ENCODE results near the gene TARS3.

- no peak for TF ChIP-seq EZH2 (IDR thresholded peaks at IDR 0.05; ENCODE audit: borderline replicate concordance, low read depth, low read length, severe bottlenecking)
- TF ChIP-seq, protein P1, sequence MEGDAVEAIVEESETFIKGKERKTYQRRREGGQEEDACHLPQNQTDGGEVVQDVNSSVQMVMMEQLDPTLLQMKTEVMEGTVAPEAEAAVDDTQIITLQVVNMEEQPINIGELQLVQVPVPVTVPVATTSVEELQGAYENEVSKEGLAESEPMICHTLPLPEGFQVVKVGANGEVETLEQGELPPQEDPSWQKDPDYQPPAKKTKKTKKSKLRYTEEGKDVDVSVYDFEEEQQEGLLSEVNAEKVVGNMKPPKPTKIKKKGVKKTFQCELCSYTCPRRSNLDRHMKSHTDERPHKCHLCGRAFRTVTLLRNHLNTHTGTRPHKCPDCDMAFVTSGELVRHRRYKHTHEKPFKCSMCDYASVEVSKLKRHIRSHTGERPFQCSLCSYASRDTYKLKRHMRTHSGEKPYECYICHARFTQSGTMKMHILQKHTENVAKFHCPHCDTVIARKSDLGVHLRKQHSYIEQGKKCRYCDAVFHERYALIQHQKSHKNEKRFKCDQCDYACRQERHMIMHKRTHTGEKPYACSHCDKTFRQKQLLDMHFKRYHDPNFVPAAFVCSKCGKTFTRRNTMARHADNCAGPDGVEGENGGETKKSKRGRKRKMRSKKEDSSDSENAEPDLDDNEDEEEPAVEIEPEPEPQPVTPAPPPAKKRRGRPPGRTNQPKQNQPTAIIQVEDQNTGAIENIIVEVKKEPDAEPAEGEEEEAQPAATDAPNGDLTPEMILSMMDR (IDR thresholded peaks at IDR 0.05; ENCODE audit: borderline replicate concordance, extremely low read depth, low read length, poor library complexity, severe bottlenecking), result no peak
Measured at GRCh38 chr15:101650145-101650544, 74.1 kb downstream of the TARS3 start.

Data from DND-41 (cell line).